Mesothelial cell of epicardium (in vitro differentiated cells): ENCODE measurements around the gene CMIP. TPM values are rescaled to one million over a fixed set of nuclear protein-coding genes. Genes with fewer than 3 reads are reported as not detected.

ENCODE experiments used
- DNase-seq, 2 experiments: peaks; one replicate each; pipeline ENCODE4 v3.0.0; 2021; ENCODE audit warnings: low spot score in 2 of 2; ENCODE audit not compliant: unreplicated experiment in 2 of 2
- H3K27ac Mint-ChIP-seq: 2 replicates; pipeline ENCODE4 v1.8.0; 2021; ENCODE audit warnings: mixed read lengths
- H3K27me3 Mint-ChIP-seq: 2 replicates; pipeline ENCODE4 v1.8.0; 2021; ENCODE audit warnings: low read depth, mixed read lengths
- H3K36me3 Mint-ChIP-seq: 2 replicates; pipeline ENCODE4 v1.8.0; 2021; ENCODE audit warnings: mixed read lengths
- H3K4me1 Mint-ChIP-seq: 2 replicates; pipeline ENCODE4 v1.8.0; 2021; ENCODE audit warnings: mixed read lengths
- H3K4me3 Mint-ChIP-seq: 2 replicates; pipeline ENCODE4 v1.8.0; 2021; ENCODE audit warnings: mild to moderate bottlenecking, moderate library complexity, mixed read lengths
- H3K9me3 Mint-ChIP-seq: 2 replicates; pipeline ENCODE4 v1.8.0; 2021; ENCODE audit warnings: mixed read lengths
- CTCF ChIP-seq: fragments of 200-600 bp; sonication (generic); IDR thresholded peaks from one replicate; pipeline ENCODE4 v1.5.0; 2021; ENCODE audit warnings: antibody characterized with exemption; ENCODE audit not compliant: unreplicated experiment
- total RNA-seq: library from RNA; stranded (reverse); gene quantifications from 3 replicates; pipeline ENCODE4 v1.2.1, GENCODE V29; 2021

CMIP gene
- total RNA-seq, 1 donor from 2014 or later: 71.0 TPM

- no peak overlapping the region for H3K4me3 Mint-ChIP-seq
- no peaks in the 10 kb centered on the region for H3K36me3 Mint-ChIP-seq
- peaks cover 25% of the 10 kb centered on the region for H3K4me1 Mint-ChIP-seq
- no peaks in the 10 kb centered on the region for H3K27me3 Mint-ChIP-seq
- DNase-seq: no peak
- H3K27ac Mint-ChIP-seq: no peak overlapping the region
- no peak for TF ChIP-seq CTCF
- H3K9me3 Mint-ChIP-seq: no peaks in the 10 kb centered on the region
These were observed 9.5 kb upstream of the CMIP start for GRCh38 chr16:81435103-81435502.

- peaks cover 26% of the 10 kb centered on the region for H3K4me1 Mint-ChIP-seq
- no peak overlapping the region for H3K4me3 Mint-ChIP-seq
- H3K27ac Mint-ChIP-seq: no peak overlapping the region
- H3K27me3 Mint-ChIP-seq: no peaks in the 10 kb centered on the region
- no peak for DNase-seq
- H3K36me3 Mint-ChIP-seq: no peaks in the 10 kb centered on the region
- no peak for TF ChIP-seq CTCF
- no peaks in the 10 kb centered on the region for H3K9me3 Mint-ChIP-seq
These were observed 9.0 kb upstream of the CMIP start for GRCh38 chr16:81435567-81435966.

GRCh38 chr16:81436386-81436785 lies 8.2 kb upstream of the CMIP start:
- no peaks in the 10 kb centered on the region for H3K9me3 Mint-ChIP-seq
- no peak for TF ChIP-seq CTCF
- H3K27ac Mint-ChIP-seq: no peak overlapping the region
- DNase-seq: no peak
- H3K27me3 Mint-ChIP-seq: no peaks in the 10 kb centered on the region
- no peaks in the 10 kb centered on the region for H3K36me3 Mint-ChIP-seq
- peaks cover 30% of the 10 kb centered on the region for H3K4me1 Mint-ChIP-seq
- no peak overlapping the region for H3K4me3 Mint-ChIP-seq

GRCh38 chr16:81437865-81438264 lies 6.7 kb upstream of the CMIP start:
- H3K36me3 Mint-ChIP-seq: no peaks in the 10 kb centered on the region
- H3K9me3 Mint-ChIP-seq: no peaks in the 10 kb centered on the region
- DNase-seq: no peak
- H3K27ac Mint-ChIP-seq: no peak overlapping the region
- peaks cover 2% of the 10 kb centered on the region for H3K27me3 Mint-ChIP-seq
- no peak overlapping the region for H3K4me3 Mint-ChIP-seq
- no peak for TF ChIP-seq CTCF
- H3K4me1 Mint-ChIP-seq: peaks cover 27% of the 10 kb centered on the region

- no peaks in the 10 kb centered on the region for H3K9me3 Mint-ChIP-seq
- no peak overlapping the region for H3K27ac Mint-ChIP-seq
- no peak overlapping the region for H3K4me3 Mint-ChIP-seq
These were observed 3.5 kb upstream of the CMIP start for GRCh38 chr16:81440888-81441761.

More at GRCh38 chr16:81440888-81441761, 3.5 kb upstream of the CMIP start:
- H3K4me1 Mint-ChIP-seq: peaks cover 29% of the 10 kb centered on the region
- no peak for DNase-seq
- TF ChIP-seq CTCF: no peak
- peaks cover 2% of the 10 kb centered on the region for H3K27me3 Mint-ChIP-seq
- H3K36me3 Mint-ChIP-seq: no peaks in the 10 kb centered on the region
